Right lung (tissue), 5 donors: ENCODE data around the gene EMD. TPM values are rescaled to one million over a fixed set of nuclear protein-coding genes. Genes with fewer than 3 reads are reported as not detected.

Source experiments
- DNase-seq, 2 donors: peaks; one replicate each; pipeline ENCODE4 v3.0.0-alpha.2; 2013
- polyA plus RNA-seq, 5 donors: library from polyadenylated mRNA; unstranded; fragments of 120-200 nt; gene quantifications; one replicate each; pipeline versions ENCODE4 v1.2.1 to v1.2.3, GENCODE V29; 2013; ENCODE audit warnings: inconsistent platforms in 1 of 5, low replicate concordance in 1 of 5; ENCODE audit not compliant: insufficient read length in 5 of 5, insufficient read depth in 1 of 5

EMD gene
- polyA plus RNA-seq, 5 donors = 52.8 to 84.2 (median 63.9) TPM

GRCh38 chrX:154354013-154354412 lies 25.1 kb upstream of the EMD start:
- DNase-seq = no peak

DNA sequence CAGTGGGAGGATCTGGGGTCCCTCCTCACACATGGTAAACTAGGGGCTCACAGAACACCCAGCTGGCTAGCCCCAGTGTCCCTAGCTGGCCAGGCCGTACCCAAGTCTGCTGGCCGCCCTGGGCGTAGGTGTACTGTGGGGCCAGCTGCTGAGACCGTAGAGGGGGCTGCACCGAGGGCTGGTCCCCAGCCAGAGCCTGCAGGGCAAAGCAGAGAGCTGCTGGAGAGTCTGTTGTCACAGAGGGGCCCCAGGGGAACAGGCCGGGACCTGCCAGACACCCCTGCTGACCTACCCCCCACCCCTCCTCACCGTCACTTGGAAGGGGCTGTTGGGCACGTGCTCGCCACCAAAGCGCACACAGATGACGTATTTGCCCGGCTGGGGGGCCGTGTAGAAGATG lies 24.6 kb upstream of the EMD start:
- DNase-seq = no peak

DNA sequence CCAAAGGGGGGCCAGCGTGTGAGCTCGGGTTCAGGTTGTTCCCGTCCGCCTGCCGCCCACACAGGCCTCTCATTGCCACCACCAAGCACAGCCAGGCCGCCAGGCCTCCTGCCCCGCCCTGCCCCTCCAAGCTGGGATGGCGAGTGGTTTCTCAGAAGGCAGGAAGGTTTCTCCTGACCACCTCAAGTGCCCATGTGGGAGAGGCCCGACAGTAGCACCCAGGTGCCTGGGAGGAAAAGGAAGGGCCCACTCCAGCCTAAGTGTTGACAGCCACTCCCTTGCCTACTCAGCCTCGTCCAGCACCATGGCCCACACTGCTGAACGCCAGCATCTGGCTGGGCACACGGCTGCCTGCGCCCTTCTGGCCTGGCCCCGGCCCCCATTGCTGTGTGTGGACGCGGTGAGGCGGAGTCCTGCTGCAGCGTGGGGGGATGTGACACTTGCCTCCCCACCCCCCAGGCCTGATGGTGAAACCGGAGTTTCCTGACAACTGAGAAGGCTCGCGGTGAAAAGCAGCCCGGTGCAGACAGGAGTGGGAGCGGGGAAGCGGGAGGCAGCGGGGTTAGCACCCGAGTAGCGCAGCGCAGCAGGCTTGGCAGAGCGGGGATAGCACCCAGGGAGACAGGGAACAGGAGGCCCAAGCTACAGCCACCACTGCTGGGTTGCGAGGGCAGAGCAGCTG lies 23.9 kb upstream of the EMD start:
- DNase-seq = no peak

GRCh38 chrX:154355776-154356140 lies 23.3 kb upstream of the EMD start:
- DNase-seq = no peak

DNA sequence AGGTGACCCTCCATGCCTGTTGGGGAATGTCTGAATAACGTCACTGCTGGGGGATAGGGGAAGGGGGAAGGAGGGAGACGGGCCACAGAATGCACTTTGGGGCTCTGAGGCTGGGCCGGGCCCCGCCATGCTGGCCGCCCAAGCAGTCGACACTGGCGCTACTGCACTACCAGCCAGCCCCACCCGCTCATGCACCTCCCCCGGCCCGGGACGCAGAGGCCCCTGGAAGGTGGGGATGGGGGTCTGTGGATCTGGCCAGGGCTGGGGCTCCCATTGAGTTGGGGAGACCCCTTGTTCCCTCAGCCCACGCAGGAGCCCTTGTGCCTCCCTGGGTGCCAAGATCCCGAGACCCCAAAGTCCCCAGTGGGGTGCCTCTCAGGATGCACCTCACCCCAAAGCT lies 22.5 kb upstream of the EMD start:
- no peak for DNase-seq

GRCh38 chrX:154357205-154357604 lies 21.9 kb upstream of the EMD start:
- DNase-seq = no peak

- DNase-seq = no peak
Measured at GRCh38 chrX:154358011-154358410, 21.1 kb upstream of the EMD start.

- no peak for DNase-seq
Measured at GRCh38 chrX:154358829-154359228, 20.3 kb upstream of the EMD start.

GRCh38 chrX:154359362-154360154 lies 19.5 kb upstream of the EMD start:
- no peak for DNase-seq

DNA sequence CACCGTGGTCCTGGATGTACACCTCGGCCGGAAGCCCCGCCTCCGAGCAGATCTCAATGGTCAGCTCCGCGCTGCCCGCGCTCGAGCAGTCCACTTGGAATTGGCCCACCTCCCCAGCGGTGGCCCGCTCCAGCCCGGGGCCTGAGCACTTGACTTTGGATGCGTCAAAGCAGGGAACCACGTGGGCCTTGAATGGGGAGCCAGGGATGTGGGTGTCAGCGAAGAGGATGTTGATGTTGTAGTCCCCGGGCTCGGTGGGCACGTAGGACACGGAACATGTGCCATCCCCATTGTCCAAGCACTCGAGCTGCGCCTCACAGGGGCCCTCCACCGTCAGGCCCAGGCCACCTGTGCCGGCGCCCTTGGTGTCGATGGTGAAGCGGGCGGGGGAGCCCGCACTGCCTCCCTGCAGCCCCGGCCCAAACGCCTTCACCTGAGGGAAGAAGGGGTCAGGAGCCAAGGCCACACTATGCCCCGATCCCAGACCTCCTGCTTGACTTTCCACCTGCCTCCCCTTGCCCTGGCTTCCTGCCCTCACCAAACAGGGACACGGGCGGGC lies 18.9 kb upstream of the EMD start:
- no peak for DNase-seq

DNA sequence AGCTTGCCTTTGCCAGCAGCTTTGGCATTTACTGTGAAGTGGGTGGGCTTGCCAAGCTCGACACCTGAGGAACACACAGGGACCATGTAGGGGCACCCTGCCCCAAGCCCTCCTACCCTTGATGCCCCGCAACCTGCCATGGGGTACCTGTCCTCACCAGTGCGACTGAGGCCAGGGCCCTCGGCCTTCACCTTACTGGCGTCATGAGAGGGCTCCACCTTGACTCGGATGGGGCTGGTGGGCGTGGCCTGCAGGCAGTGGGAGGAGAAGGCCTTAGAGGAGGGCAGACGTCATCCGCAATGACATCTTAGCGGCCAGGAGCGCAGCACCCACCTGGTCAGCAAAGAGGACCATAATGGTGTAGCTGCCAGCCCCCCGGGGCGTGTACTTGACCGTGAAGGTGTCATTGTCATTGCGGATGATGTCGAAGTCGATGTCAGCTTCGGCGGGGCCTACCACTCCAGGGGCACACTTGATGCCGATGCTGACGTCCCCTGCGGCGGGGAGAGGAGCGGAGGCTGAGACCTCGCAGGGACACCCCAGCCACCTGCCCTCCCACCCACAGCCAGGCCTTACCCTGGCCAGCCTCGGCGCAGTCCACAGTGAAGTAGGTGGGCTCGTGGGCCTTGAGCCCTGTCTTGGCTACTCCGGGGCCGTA lies 16.9 kb upstream of the EMD start:
- DNase-seq = no peak

- DNase-seq = no peak
Measured at GRCh38 chrX:154363706-154364439, 15.2 kb upstream of the EMD start.

DNA sequence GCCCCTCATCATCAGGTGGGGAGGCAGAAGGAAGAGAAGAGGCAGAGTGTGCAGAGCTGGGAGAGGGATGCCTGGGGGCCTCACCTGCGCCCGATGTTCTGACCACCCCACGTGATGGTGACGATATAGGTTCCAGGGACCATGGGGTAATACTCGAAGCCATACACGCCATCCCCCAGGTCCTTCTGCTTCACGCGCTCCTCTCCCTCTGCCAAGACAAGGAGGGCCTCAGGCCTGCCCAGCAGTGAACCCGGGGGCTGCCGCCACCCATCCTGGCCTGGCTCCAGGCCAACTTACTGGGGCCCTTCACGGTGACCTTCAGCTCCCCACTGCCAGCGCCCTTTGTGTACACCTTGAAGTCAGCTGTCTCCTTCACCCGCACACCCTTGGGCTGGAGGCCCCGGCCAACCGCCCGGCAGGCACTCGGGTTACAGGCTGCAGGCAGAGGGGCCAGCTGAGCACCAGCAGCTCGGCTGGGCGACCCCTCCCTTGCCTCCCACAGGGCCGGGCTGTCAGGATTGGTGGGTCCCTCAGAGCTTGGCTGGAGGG lies 14.0 kb upstream of the EMD start:
- DNase-seq = no peak

GRCh38 chrX:154365997-154366665 lies 13.0 kb upstream of the EMD start:
- no peak for DNase-seq

DNA sequence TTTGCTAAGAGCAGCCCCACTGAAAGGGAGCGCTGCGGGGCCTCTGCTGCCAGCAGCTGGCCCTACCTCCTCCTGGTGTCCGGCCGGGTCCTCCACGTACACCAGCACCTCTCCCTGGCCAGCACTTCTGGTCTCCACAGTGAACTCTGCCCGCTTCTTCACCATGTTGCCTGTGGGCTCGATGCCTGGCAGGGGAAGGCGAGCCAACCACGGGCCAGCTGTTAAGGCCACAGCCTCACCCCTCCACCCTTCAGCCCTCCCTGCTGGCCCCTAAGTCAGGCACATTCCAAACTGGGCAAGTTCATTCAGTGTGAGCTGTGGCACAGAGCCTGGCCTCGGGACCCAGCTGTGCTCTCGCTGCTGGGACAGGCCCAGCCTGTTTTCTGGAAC lies 12.4 kb upstream of the EMD start:
- DNase-seq = no peak

DNA sequence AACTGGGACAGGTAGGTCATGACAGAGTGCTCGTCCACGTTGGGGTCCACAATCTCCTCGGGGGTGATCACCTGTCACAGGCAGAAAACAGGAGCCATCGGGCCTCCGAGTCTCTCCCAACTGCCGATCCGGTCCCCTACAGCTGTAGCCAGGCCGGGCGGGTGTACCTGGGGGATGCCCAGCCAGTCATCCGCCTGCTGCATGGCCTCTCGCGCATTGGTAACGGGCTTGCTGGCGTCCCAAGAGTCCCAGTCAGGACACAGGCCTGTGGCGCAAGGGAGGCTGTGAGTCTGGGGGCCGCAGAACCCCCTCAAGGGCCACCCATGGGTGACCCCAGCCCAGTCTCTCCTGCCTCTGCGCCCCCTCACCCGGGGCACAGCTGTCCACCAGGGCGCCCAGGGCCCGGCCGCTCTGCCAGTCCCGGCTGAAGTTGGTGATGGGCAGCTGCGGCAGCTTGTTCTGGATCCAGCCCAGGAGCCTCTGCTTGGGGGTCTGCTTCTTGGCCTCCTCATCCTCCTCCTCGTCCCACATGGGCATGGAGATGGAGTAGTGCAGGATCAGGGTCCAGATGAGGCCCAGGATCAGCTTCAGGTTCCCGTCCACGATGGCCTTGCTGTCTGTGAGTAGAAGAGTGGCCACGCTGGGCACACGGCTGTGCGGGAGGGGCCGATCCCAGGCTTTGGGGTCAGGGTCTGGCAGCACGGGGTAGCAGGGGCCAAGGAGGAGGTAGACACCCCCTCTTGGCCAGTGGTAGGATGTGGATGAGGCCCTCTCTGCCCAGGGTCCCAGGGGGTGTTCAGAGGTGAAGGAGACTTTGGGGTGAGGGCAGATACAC lies 11.4 kb upstream of the EMD start:
- no peak for DNase-seq

- no peak for DNase-seq
Measured at GRCh38 chrX:154368630-154369448, 10.3 kb upstream of the EMD start.

DNA sequence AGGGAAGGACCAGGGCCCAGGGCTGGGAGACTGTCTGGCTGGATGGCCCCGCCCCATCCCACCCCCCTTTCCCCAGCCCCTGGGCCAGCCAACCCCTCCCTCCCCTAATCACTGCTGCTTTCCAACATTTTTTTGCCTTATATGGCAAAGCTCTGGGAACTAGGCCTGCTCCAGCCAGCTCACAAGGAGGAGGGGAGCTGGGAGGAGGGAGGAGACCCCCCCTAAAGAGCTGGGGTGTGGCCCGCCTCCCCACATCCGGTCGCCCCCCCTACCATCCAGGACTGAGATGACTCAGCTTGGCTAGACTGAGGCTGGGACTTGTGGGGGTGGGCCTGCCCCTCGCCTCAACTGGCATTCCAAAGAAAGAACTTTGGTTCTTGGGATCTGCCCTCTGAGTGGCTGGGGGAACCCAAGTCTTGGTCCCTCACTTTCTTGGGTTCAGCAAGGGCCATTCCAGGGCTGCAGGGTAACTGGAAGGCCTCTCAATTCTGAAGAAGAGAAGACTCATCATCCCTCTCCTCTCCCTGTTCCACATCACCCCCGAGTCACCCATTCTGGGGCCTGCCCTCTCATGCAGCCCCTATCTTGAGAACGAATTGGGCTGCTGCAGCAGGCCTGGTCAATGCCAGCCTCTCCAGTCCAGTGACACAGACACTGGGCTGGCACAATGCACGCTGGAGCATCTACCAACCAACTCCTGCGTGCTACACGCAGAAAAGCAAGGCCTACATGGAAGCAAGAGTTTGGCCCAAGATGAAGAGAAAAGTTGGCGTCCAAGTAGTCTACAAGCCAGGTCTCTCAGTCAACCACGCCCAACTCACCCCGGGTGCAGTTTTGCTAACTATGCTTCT lies 9.4 kb upstream of the EMD start:
- peak; percentile 88 to 91 for DNase-seq
